PC-3 (cell line): Measurements from ENCODE around the gene PSAPL1. TPM values are rescaled to one million over a fixed set of nuclear protein-coding genes. Genes with fewer than 3 reads are reported as not detected.

Source experiments
- ATAC-seq: fragments of 200-7000 bp; cut with Tn5 transposase; 2 replicates; pipeline ENCODE4 v1.9.1; 2020; ENCODE audit warnings: mild to moderate bottlenecking, moderate library complexity
- BruUV-seq: library from RNA; stranded (reverse); fragments of 400-500 nt; replicated peaks from 2 replicates; lab custom pipeline; 2021; lab: Mats Ljungman, UMichigan
- CTCF ChIA-PET: fragments of 300-600 bp; sonication (Branson Sonifier 250); formaldehyde crosslinking; loops from one replicate; lab custom pipeline; 2022; ENCODE audit warnings: antibody characterized with exemption; lab: Charles Lee
- POLR2A ChIA-PET: fragments of 300-600 bp; sonication (Branson Sonifier 250); formaldehyde crosslinking; loops from one replicate; lab custom pipeline; 2022; ENCODE audit warnings: antibody characterized with exemption; ENCODE audit not compliant: unreplicated experiment; lab: Charles Lee
- DNase-seq: peaks from one replicate; pipeline ENCODE4 v3.0.0-alpha.2; 2015
- H2AFZ ChIP-seq: fragments of 300-600 bp; sonication (generic); 2 replicates; pipeline ENCODE4 v1.6.0; 2016; ENCODE audit warnings: antibody characterized with exemption, low read length
- H3F3A ChIP-seq: fragments of 300-600 bp; sonication (generic); one replicate; pipeline ENCODE4 v1.6.0; 2017; ENCODE audit warnings: antibody characterized with exemption, low read length, control low read depth, mild to moderate bottlenecking; ENCODE audit not compliant: unreplicated experiment
- H3K27ac ChIP-seq: fragments of 300-600 bp; sonication (generic); 2 replicates; pipeline ENCODE4 v1.5.1; 2016; ENCODE audit warnings: mild to moderate bottlenecking, low read length
- H3K27me3 ChIP-seq: fragments of 300-600 bp; sonication (generic); 2 replicates; pipeline ENCODE4 v1.6.1; 2016; ENCODE audit warnings: low read length, mixed read lengths
- H3K36me3 ChIP-seq: fragments of 300-600 bp; sonication (generic); 2 replicates; pipeline ENCODE4 v1.6.1; 2016; ENCODE audit warnings: low read depth, mixed run types, low read length, mixed read lengths
- H3K4me1 ChIP-seq: fragments of 300-600 bp; sonication (generic); 2 replicates; pipeline ENCODE4 v1.5.1; 2016; ENCODE audit warnings: low read length; ENCODE audit not compliant: insufficient read depth
- H3K4me2 ChIP-seq: fragments of 300-600 bp; sonication (generic); 2 replicates; pipeline ENCODE4 v1.6.0; 2016; ENCODE audit warnings: low read length
- H3K4me3 ChIP-seq: fragments of 300-600 bp; sonication (generic); 2 replicates; pipeline ENCODE4 v1.5.1; 2016; ENCODE audit warnings: mild to moderate bottlenecking, low read length, mixed read lengths
- H3K79me2 ChIP-seq: fragments of 300-600 bp; sonication (generic); 2 replicates; pipeline ENCODE4 v1.6.1; 2017; ENCODE audit warnings: low read length, mixed read lengths
- H3K9ac ChIP-seq: fragments of 300-600 bp; sonication (generic); 2 replicates; pipeline ENCODE4 v1.6.0; 2016; ENCODE audit warnings: mild to moderate bottlenecking, low read length
- H3K9me2 ChIP-seq: fragments of 300-600 bp; sonication (generic); replicated peaks from 2 replicates; pipeline ENCODE4 v1.6.1; 2016; ENCODE audit warnings: mixed run types, low read length, mixed read lengths
- H3K9me3 ChIP-seq: fragments of 300-600 bp; sonication (generic); 2 replicates; pipeline ENCODE4 v1.6.1; 2016; ENCODE audit warnings: low read length, mixed read lengths
- H4K20me1 ChIP-seq: fragments of 300-600 bp; sonication (generic); 2 replicates; pipeline ENCODE4 v1.6.1; 2016; ENCODE audit warnings: low read length, mixed read lengths
- EZH2 ChIP-seq: fragments of 300-600 bp; sonication (generic); IDR thresholded peaks from one replicate; pipeline ENCODE4 v1.6.1; 2017; ENCODE audit warnings: antibody characterized with exemption, mild to moderate bottlenecking, low read length; ENCODE audit not compliant: unreplicated experiment
- EZH2phosphoT487 ChIP-seq: fragments of 300-600 bp; sonication (generic); IDR thresholded peaks from 2 replicates; pipeline ENCODE4 v1.6.1; 2018; ENCODE audit warnings: mild to moderate bottlenecking, antibody characterized with exemption, low read length, borderline replicate concordance
- intact Hi-C: fragments of 100-400 bp; cut with micrococcal nuclease; formaldehyde crosslinking; loops from 2 replicates; pipeline ENCODE4 v1.9.0; 2023
- total RNA-seq: library from RNA; depleted of rRNA; stranded (reverse); fragments of >200 nt; gene quantifications from 2 replicates; pipeline ENCODE4 v1.2.3, GENCODE V29; 2014
- TF ChIP-seq, protein P1 (sequence below): fragments of 300-600 bp; sonication (generic); conservative IDR thresholded peaks from 2 replicates; pipeline ENCODE4 v1.5.1; 2017; ENCODE audit warnings: antibody characterized with exemption, low read depth, mild to moderate bottlenecking, low read length

The PSAPL1 gene
- total RNA-seq, 1 experiment from 2014 or later, result 0.15 TPM

DNA sequence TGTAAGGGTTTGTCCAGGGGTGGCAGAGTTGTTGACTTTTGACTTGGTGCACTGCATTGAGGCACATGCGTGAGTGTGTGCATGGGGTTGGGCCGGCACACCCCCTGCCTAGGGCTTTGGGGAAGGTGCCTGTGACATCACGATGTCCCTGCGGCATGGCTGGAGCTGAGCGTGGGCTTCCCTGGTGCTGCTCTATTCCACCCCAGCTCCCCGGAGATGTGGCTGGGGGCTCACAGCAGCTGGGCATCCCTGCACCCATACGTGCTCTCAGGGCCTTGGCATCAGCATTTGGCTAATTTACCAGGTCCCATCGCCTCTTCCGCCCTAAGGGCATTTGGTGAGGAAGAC is 5.7 kb downstream of the PSAPL1 start:
- ChIA-PET POLR2A (no interaction called here), CTCF (no interaction called here)
- TF ChIP-seq EZH2 (no peak), EZH2phosphoT487 (no peak)
- TF ChIP-seq, protein P1, sequence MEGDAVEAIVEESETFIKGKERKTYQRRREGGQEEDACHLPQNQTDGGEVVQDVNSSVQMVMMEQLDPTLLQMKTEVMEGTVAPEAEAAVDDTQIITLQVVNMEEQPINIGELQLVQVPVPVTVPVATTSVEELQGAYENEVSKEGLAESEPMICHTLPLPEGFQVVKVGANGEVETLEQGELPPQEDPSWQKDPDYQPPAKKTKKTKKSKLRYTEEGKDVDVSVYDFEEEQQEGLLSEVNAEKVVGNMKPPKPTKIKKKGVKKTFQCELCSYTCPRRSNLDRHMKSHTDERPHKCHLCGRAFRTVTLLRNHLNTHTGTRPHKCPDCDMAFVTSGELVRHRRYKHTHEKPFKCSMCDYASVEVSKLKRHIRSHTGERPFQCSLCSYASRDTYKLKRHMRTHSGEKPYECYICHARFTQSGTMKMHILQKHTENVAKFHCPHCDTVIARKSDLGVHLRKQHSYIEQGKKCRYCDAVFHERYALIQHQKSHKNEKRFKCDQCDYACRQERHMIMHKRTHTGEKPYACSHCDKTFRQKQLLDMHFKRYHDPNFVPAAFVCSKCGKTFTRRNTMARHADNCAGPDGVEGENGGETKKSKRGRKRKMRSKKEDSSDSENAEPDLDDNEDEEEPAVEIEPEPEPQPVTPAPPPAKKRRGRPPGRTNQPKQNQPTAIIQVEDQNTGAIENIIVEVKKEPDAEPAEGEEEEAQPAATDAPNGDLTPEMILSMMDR, result no peak
- H3K27ac ChIP-seq, result no peak overlapping the region
- H3K27me3 ChIP-seq, result no peaks in the 10 kb centered on the region
- 0 out of 2 replicates have a peak, but pooled peaks cover 5% of the 10 kb centered on the region for H3K4me1 ChIP-seq
- no peaks in the 10 kb centered on the region for H3K36me3 ChIP-seq
- intact Hi-C loops, result no loop called here
- H3K9me2 ChIP-seq, result no peaks in the 10 kb centered on the region
- H4K20me1 ChIP-seq, result no peaks in the 10 kb centered on the region
- no peak overlapping the region for H3K9ac ChIP-seq
- H3K79me2 ChIP-seq, result no peaks in the 10 kb centered on the region
- no peaks in the 10 kb centered on the region for H3F3A ChIP-seq
- no peak overlapping the region for H2AFZ ChIP-seq
- no peak overlapping the region for H3K4me2 ChIP-seq
- BruUV-seq, result no TSS peak
- no peak for ATAC-seq
- H3K4me3 ChIP-seq, result no peak overlapping the region
- DNase-seq, result no peak
- no peaks in the 10 kb centered on the region for H3K9me3 ChIP-seq

DNA sequence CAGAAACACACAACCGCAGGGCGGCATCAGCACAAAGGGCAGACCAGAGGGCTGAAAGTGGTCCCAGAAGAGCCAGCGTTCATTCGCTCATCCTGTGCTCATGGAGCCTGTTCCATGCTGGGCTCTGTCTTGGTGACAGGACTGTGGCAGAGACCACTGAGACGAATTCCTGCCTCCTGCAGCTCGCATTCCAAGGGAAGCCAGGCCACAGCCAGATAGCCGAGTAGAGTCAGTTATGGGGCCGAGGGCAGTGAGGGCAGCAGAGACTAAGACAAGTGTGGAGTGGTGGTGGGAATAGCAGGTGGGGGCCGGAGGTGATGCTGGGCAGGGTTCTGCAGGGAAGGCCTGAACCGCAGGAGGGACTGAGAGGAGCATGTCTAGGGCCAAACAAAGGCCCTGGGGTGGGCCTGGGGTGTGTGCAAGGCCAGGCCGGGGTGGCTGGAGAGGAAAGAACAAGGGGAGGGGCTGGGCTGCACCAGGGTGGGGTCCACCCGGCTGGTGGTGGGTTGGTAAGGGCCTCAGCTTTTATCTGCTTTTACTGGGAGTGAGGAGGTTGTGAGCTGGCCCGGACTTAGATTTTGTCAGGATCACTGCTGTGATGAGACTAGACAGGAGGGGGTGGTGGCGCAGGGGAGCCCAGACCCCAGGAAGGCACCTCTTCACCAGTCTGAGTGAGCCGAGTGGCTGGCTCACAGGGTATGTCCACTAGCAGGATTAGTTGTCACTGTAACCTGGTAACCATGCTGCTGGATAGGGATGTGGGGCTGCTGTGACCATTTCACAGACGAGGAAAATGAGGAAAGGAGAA is 6.3 kb downstream of the PSAPL1 start:
- Histone ChIP-seq H4K20me1 (no peaks in the 10 kb centered on the region), H3K4me2 (no peak overlapping the region), H3K36me3 (no peaks in the 10 kb centered on the region), H3K9ac (no peak overlapping the region), H3K9me2 (no peaks in the 10 kb centered on the region), H3F3A (no peaks in the 10 kb centered on the region), H3K4me3 (no peak overlapping the region), H3K27ac (no peak overlapping the region), H3K4me1 (0 out of 2 replicates have a peak, but pooled peaks cover 5% of the 10 kb centered on the region), H2AFZ (no peak overlapping the region), H3K27me3 (no peaks in the 10 kb centered on the region), H3K79me2 (no peaks in the 10 kb centered on the region), H3K9me3 (no peaks in the 10 kb centered on the region)
- intact Hi-C loops, result no loop called here
- ChIA-PET POLR2A (no interaction called here), CTCF (no interaction called here)
- TF ChIP-seq EZH2phosphoT487, result no peak
- no peak for TF ChIP-seq EZH2
- TF ChIP-seq, protein P1, result no peak
- no peak for DNase-seq
- no peak for ATAC-seq
- no TSS peak for BruUV-seq

DNA sequence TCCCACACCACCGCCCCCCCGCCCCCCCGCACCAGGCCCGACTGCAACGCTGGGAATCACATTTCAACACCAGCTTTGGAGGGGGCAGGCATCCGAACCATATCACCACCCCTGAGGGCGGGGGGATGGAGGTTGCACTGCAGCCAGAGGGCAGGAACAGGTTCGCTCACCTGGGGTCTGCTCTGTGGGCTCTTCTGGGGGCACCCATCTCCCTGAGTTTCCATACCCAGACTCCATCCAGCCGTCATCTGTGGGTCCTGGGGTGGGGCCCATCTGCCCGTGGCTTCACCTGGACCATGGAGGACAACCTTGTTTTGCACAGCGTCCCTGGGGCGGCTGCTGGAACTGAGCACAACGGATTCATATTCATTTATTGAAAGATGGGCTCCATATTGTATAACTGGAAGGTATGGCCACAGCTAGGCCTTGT is 6.9 kb downstream of the PSAPL1 start:
- H4K20me1 ChIP-seq, result no peaks in the 10 kb centered on the region
- CTCF ChIA-PET, result no interaction called here
- H3K4me1 ChIP-seq, result 0 out of 2 replicates have a peak, but pooled peaks cover 5% of the 10 kb centered on the region
- H3K36me3 ChIP-seq, result no peaks in the 10 kb centered on the region
- POLR2A ChIA-PET, result no interaction called here
- H3K9me2 ChIP-seq, result no peaks in the 10 kb centered on the region
- H3K79me2 ChIP-seq, result no peaks in the 10 kb centered on the region
- H3K9ac ChIP-seq, result no peak overlapping the region
- no peaks in the 10 kb centered on the region for H3K9me3 ChIP-seq
- ATAC-seq, result no peak
- TF ChIP-seq EZH2 (no peak), EZH2phosphoT487 (no peak)
- TF ChIP-seq, protein P1, result no peak
- no peak overlapping the region for H3K4me2 ChIP-seq
- no peak overlapping the region for H2AFZ ChIP-seq
- H3F3A ChIP-seq, result no peaks in the 10 kb centered on the region
- H3K27me3 ChIP-seq, result no peaks in the 10 kb centered on the region
- no peak overlapping the region for H3K4me3 ChIP-seq
- no peak overlapping the region for H3K27ac ChIP-seq
- intact Hi-C loops, result no loop called here
- BruUV-seq, result no TSS peak
- DNase-seq, result no peak
